HG03378 (cell line): ENCODE results near the gene ZNF366.
"Not testable (repeated sequence)": the region's sequence is repeated elsewhere in the genome, so short reads cannot be mapped to it uniquely, and the experiment has no call there.

ENCODE experiments used
- ATAC-seq: cut with Tn5 transposase; IDR thresholded peaks from one replicate; pipeline ENCODE4 v1.9.1; 2021; ENCODE audit warnings: mild to moderate bottlenecking, moderate library complexity; ENCODE audit not compliant: unreplicated experiment

ZNF366 gene

DNA sequence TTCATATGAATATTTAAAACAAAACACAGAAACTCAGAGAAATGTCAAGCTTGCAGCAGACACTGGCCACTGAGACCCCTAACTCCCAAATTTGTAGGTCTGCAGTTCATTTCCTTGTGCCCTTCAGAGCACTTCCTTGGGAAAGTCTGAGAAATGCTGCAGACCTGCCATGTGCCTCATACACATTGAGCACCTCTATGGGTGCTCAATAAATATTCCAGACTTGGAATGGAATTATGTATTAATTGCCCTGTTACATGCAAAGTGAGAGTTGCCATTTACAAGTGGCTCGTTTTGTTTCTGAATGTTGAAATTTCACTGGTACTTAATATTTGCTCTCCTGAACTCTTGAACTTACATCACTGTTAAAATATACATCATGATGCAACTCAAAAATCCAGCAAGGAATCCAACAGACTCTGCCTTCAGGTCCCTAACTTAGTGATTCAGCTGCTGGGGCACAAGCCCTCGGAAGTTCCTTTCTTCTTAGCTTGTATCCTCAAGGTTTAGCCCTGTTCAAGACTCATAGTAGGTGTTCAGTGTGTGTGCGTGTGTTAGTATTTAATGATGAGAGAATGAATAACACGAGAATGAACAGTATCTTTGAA lies 96.4 kb downstream of the ZNF366 start:
- ATAC-seq: no peak

DNA sequence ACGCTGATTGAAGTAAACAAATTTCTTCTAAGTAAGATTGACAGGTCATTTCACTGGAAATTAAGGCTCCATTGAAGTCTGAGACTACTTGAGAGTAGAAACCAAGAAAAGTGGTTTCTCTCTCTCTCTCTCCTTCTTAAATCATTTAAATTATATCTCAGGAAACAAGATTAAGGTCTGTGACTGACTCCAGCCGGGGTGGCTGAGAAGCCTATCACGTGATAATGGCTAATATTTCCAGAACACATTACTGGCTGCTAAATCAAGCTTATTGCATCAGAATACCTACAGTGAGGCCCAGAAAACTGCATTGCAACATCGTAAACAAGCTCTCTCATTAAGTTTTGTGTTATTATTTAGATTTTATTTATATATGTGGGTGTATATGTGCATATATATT lies 98.6 kb downstream of the ZNF366 start:
- no peak for ATAC-seq

- ATAC-seq: no peak
Observed at GRCh38 chr5:72408127-72408526, 99.1 kb downstream of the ZNF366 start.

- no peak for ATAC-seq
Observed at GRCh38 chr5:72407541-72407940, 99.7 kb downstream of the ZNF366 start.

GRCh38 chr5:72407078-72407477 lies 100.1 kb downstream of the ZNF366 start:
- ATAC-seq: no peak

DNA sequence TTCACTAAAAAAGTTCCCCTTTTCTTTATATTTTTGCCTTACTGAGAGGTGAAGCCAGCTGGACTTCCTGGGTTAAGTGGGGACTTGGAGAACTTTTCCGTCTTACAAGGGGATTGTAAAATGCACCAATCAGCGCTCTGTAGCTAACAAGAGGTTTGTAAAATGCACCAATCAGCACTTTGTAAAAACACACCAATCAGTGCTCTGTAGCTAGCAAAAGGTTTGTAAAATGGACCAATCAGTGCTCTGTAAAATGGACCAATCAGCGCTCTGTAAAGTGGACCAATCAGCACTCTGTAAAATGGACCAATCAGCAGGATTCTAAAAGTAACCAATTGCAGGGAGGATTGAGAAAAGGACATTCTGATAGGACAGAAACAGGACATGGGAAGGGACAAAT lies 102.4 kb downstream of the ZNF366 start:
- ATAC-seq: not testable (repeated sequence)

- no peak for ATAC-seq
Observed at GRCh38 chr5:72402959-72403628, 104.1 kb downstream of the ZNF366 start.

- ATAC-seq: no peak
Observed at GRCh38 chr5:72402381-72402890, 104.8 kb downstream of the ZNF366 start.

- no peak for ATAC-seq
Observed at GRCh38 chr5:72400950-72401349, 106.3 kb downstream of the ZNF366 start.

DNA sequence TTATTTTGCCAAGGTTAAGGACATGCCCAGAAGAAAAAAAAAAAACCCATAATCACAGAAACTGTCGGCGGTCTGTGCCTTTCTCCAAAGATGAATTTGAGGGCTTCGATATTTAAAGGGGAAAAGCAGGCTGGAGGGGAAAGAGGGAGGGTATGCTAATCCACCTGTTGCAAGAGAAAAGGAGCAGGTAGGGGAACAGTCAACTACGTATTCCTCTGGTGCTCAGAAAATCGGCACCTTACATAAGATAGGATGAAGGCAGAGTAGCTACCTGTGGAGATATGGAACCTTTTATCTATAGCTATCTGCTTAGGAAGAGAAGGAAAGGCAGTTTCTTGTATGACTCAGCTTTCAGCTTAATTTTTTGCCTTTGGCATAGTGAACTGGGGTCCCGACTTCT lies 109.4 kb downstream of the ZNF366 start:
- ATAC-seq: no peak

GRCh38 chr5:72394688-72395087 lies 112.5 kb downstream of the ZNF366 start:
- no peak for ATAC-seq

DNA sequence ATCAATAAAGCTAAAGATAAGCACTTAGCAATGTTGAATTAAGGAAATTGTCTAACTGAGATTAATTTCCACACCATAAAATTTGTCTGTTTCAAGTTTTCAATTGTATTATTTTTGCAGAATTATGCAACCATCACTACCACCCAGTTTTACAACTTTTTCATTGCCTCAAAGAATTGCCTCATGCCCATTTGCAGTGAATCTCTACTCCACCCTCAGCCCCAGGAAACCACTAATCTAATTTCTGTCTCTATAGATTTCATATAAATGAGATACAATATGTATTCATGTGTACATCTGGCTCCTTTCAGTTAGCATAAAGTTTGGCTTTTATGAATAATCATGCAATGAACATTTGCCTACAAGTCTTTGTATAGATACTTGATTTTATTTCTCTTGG lies 114.2 kb downstream of the ZNF366 start:
- no peak for ATAC-seq
